Measurements from ENCODE around the gene LRBA.

The LRBA gene

DNA sequence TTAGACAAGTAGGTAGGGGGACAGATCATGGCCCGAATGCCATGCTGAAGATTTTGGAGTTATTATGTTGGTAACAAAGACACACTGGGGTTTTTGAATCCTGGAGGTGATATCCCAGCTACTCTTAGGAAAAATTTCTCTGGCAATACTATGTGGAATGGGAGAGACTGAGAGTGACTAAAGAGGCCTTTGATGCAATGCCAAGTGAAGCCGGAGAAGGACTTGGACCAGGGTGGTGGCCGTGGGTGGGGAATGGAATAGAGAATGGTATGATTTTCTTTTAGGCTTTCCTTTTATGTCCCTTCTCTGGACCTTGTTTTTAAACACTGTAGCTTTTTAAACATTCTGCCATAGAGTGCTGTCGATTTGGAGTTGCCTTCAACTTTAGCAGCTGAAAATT is 795.2 kb downstream of the LRBA start:
- no peak for DNase-seq

DNA sequence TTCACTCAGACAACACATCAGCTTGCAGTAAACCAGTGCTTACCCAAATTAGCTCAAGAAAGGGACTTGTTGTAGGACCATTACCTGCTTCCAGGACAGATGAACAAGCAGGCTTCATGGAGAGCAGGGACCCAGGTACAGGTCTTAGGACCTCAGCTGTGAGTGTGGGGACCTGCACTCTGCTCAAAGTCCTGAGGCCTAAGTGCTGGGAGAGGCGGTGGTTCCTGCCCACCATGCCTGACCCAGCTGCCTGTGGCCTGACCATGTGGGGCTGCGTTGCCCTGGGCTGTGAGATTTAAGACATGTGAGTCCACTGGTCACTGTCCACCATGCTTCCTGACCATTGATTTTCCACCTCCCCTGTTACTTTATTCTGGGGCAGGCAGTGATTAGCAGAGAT is 796.6 kb downstream of the LRBA start:
- no peak for DNase-seq

DNA sequence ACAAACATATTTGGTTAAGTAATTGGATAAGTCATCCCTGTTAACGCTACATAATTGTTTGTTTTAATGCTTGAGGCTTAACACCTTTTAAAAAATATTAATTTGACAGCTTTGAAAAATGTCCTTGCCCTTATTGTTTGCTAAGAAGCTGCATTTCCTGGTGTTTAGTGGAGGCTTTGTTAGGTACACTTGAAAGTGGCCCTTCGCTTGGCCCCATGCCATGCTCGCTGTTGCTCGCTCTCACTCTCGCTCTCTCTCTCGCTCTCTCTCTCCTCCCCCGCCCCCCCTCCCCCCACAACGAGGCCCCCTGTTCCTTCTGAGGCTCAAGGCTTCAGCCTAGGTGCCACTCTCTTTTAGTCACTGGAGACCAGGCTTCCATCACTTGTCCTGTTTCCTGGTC is 797.3 kb downstream of the LRBA start:
- no peak for DNase-seq

DNA sequence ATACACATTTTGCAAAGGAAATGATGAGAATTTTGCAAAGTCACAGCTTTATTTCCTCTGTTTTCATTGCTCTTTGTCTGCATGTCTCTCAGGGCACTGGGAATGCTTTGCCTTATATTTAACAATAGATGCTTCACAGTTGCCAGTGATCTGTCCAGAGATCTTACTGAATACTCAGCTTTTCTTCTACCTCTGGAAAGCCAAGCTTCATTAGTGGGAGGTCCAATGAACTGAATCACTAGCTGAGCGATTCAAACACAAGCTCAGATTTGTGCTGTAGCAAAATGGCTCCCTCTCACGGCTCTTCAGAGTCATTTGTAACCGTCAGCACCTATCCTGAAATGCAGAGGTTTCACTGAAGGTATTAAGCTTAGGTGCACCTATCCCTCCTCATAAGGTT is 797.9 kb downstream of the LRBA start:
- DNase-seq, result no peak

DNA sequence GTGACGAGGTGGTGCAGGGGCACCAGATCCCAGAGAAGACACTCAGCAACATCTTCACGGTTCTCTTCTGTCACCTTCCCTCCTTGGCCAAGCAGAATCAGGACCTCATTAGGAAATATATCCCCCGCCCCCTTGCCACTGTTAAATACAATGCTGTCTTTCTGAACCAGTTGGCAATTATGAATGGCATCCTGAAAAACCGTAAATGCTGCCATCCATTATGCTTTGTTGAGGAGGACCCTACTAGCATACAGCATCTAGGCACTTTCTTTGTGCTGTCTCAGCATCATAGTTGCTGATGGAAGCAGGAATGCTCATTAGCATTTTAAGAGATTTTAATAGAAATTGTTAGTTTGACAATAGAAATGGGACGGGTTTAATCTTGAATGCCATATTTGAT is 798.4 kb downstream of the LRBA start:
- no peak for DNase-seq

DNA sequence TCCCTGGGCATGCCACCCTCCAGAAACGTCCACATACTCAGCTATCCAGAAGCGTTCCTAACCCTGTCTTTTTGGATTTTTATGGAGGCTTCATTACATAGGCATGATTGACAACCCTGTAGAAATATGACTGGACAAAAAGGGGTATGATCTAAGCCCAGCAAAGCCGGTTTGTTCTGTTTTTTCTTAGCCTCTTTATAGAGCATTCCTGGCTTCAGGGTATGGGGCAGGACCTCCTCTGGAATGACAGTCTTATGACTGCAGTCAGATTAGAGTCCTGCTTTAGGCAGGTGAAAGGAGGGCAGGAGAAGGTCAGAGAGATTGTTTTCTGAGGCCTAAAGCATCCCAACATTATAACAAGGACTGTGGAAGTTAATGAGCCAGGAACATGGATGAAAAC is 799.5 kb downstream of the LRBA start:
- no peak for DNase-seq
